OCI-LY3 (cell line): Measurements from ENCODE around the gene VAV3.

Experiments used
- CTCF ChIP-seq: fragments of 200-600, 300-600 bp; sonication (generic); IDR thresholded peaks from 2 replicates; pipeline ENCODE4 v1.5.1; 2014; ENCODE audit warnings: antibody characterized with exemption, low read length, low read depth
- EZH2phosphoT487 ChIP-seq: fragments of 200-600 bp; shearing (Covaris generic); IDR thresholded peaks from 2 replicates; pipeline ENCODE4 v1.6.1; 2018; ENCODE audit warnings: antibody characterized with exemption, mixed run types, low read depth

GRCh38 chr1:107842241-107842640 is 122.7 kb downstream of the VAV3 start:
- TF ChIP-seq CTCF (no peak), EZH2phosphoT487 (no peak)
